ENCODE results near the gene SUSD6. TPM values are rescaled to one million over a fixed set of nuclear protein-coding genes. Genes with fewer than 3 reads are reported as not detected.
"Not testable (repeated sequence)": the region's sequence is repeated elsewhere in the genome, so short reads cannot be mapped to it uniquely, and the experiment has no call there.

SUSD6 gene
- total RNA-seq, 1 donor from 2014 or later: 35.2 TPM

GRCh38 chr14:69715725-69716477, 104.5 kb downstream of the SUSD6 start:
- peak; percentile 55 for ATAC-seq

GRCh38 chr14:69716478-69717187, 105.2 kb downstream of the SUSD6 start:
- peak; percentile 77 for ATAC-seq

- ATAC-seq: not testable (repeated sequence)
These were observed 107.2 kb downstream of the SUSD6 start for GRCh38 chr14:69718614-69719013.

- peak; percentile 44 for ATAC-seq
These were observed 108.1 kb downstream of the SUSD6 start for GRCh38 chr14:69719501-69719951.

GRCh38 chr14:69720912-69721311, 109.5 kb downstream of the SUSD6 start:
- ATAC-seq: no peak

- ATAC-seq: peak; percentile 85
These were observed 115.5 kb downstream of the SUSD6 start for GRCh38 chr14:69726761-69727511.

- ATAC-seq: no peak
These were observed 116.5 kb downstream of the SUSD6 start for GRCh38 chr14:69727860-69728259.

- not testable (repeated sequence) for ATAC-seq
These were observed 120.7 kb downstream of the SUSD6 start for GRCh38 chr14:69731919-69732598.

GRCh38 chr14:69736405-69736804, 125.0 kb downstream of the SUSD6 start:
- not testable (repeated sequence) for ATAC-seq

- ATAC-seq: peak; percentile 66
These were observed 129.7 kb downstream of the SUSD6 start for GRCh38 chr14:69741055-69741454.

GRCh38 chr14:69749956-69750355, 138.6 kb downstream of the SUSD6 start:
- no peak for ATAC-seq

- peak; percentile 44 for ATAC-seq
These were observed 139.1 kb downstream of the SUSD6 start for GRCh38 chr14:69750495-69750894.

GRCh38 chr14:69752773-69753172, 141.4 kb downstream of the SUSD6 start:
- ATAC-seq: no peak

GRCh38 chr14:69753860-69754259, 142.5 kb downstream of the SUSD6 start:
- ATAC-seq: no peak

GRCh38 chr14:69754487-69754886, 143.1 kb downstream of the SUSD6 start:
- ATAC-seq: no peak

GRCh38 chr14:69755296-69755695, 143.9 kb downstream of the SUSD6 start:
- no peak for ATAC-seq

- ATAC-seq: peak; percentile 82
These were observed 144.4 kb downstream of the SUSD6 start for GRCh38 chr14:69755784-69756183.

- no peak for ATAC-seq
These were observed 144.9 kb downstream of the SUSD6 start for GRCh38 chr14:69756298-69756697.

GRCh38 chr14:69760810-69761209, 149.4 kb downstream of the SUSD6 start:
- no peak for ATAC-seq

GRCh38 chr14:69763761-69764510, 152.5 kb downstream of the SUSD6 start:
- no peak for ATAC-seq

Data from esophagus mucosa (tissue), 1 donor.